KMS-11 (cell line): Measurements from ENCODE around the gene SEBOX.

Experiments used
- H2AFZ ChIP-seq: fragments of 200-600 bp; sonication (generic); 2 replicates; pipeline ENCODE4 v1.6.1; 2016; ENCODE audit warnings: antibody characterized with exemption, mixed run types, low read depth
- H3K27ac ChIP-seq: fragments of 200-600 bp; sonication (generic); 2 replicates; pipeline ENCODE4 v1.6.1; 2016; ENCODE audit warnings: mild to moderate bottlenecking, mixed run types
- H3K27me3 ChIP-seq: fragments of 200-600 bp; sonication (generic); 2 replicates; pipeline ENCODE4 v1.6.1; 2017; ENCODE audit warnings: mild to moderate bottlenecking, low read depth, mixed run types, moderate library complexity; ENCODE audit not compliant: insufficient read depth
- H3K36me3 ChIP-seq: fragments of 200-600 bp; sonication (generic); 2 replicates; pipeline ENCODE4 v1.6.1; 2017; ENCODE audit warnings: mild to moderate bottlenecking, mixed run types; ENCODE audit not compliant: insufficient read depth
- H3K4me1 ChIP-seq: fragments of 200-600 bp; sonication (generic); 2 replicates; pipeline ENCODE4 v1.6.1; 2016; ENCODE audit warnings: mild to moderate bottlenecking, low read depth, mixed run types; ENCODE audit not compliant: poor library complexity, severe bottlenecking
- H3K4me2 ChIP-seq: fragments of 200-600 bp; sonication (generic); 2 replicates; pipeline ENCODE4 v1.7.0; 2016; ENCODE audit warnings: mild to moderate bottlenecking, mixed run types
- H3K4me3 ChIP-seq: fragments of 200-600 bp; sonication (generic); IDR thresholded peaks from 2 replicates; pipeline ENCODE4 v1.6.1; 2017; ENCODE audit warnings: low read depth, low read length, mixed read lengths; ENCODE audit not compliant: insufficient read depth
- H3K79me2 ChIP-seq: fragments of 200-600 bp; sonication (generic); 2 replicates; pipeline ENCODE4 v1.6.1; 2016; ENCODE audit warnings: low read depth, mixed run types; ENCODE audit not compliant: insufficient read depth
- H3K9ac ChIP-seq: fragments of 200-600 bp; sonication (generic); 2 replicates; pipeline ENCODE4 v1.6.1; 2016; ENCODE audit warnings: mild to moderate bottlenecking, mixed run types
- H4K20me1 ChIP-seq: fragments of 200-600 bp; sonication (generic); 2 replicates; pipeline ENCODE4 v1.6.1; 2016; ENCODE audit warnings: mild to moderate bottlenecking, mixed run types; ENCODE audit not compliant: insufficient read depth
- CTCF ChIP-seq: fragments of 200-600 bp; sonication (generic); conservative IDR thresholded peaks from 2 replicates; pipeline ENCODE4 v1.6.1; 2017; ENCODE audit warnings: low read depth, mild to moderate bottlenecking, antibody characterized with exemption, low read length, moderate library complexity, mixed read lengths

Gene SEBOX

GRCh38 chr17:28344011-28344410 lies 21.0 kb downstream of the SEBOX start:
- Histone ChIP-seq H3K4me2 (no peak overlapping the region), H3K27ac (no peak overlapping the region), H3K36me3 (peaks cover 4% of the 10 kb centered on the region; the same call in 1 of the 2 replicates)

GRCh38 chr17:28343491-28343932 lies 21.5 kb downstream of the SEBOX start:
- H4K20me1 ChIP-seq = no peaks in the 10 kb centered on the region
- no peak overlapping the region for H2AFZ ChIP-seq
- no peak overlapping the region for H3K4me3 ChIP-seq
- H3K9ac ChIP-seq = no peak overlapping the region
- no peaks in the 10 kb centered on the region for H3K79me2 ChIP-seq
- H3K36me3 ChIP-seq = peaks cover 3% of the 10 kb centered on the region; the same call in 1 of the 2 replicates
- H3K4me1 ChIP-seq = no peaks in the 10 kb centered on the region
- no peaks in the 10 kb centered on the region for H3K27me3 ChIP-seq
- H3K27ac ChIP-seq = no peak overlapping the region
- no peak for TF ChIP-seq CTCF
- H3K4me2 ChIP-seq = no peak overlapping the region

More at GRCh38 chr17:28344011-28344410, 21.0 kb downstream of the SEBOX start:
- no peaks in the 10 kb centered on the region for H3K27me3 ChIP-seq
- no peak overlapping the region for H3K4me3 ChIP-seq
- H4K20me1 ChIP-seq = no peaks in the 10 kb centered on the region
- TF ChIP-seq CTCF = no peak
- H3K9ac ChIP-seq = no peak overlapping the region
- no peak overlapping the region for H2AFZ ChIP-seq
- H3K4me1 ChIP-seq = no peaks in the 10 kb centered on the region
- H3K79me2 ChIP-seq = no peaks in the 10 kb centered on the region

- H2AFZ ChIP-seq = no peak overlapping the region
- TF ChIP-seq CTCF = no peak
- H3K36me3 ChIP-seq = no peaks in the 10 kb centered on the region; the same call in 1 of the 2 replicates
- no peak overlapping the region for H3K9ac ChIP-seq
- H3K27ac ChIP-seq = no peak overlapping the region
- no peaks in the 10 kb centered on the region for H3K27me3 ChIP-seq
- H3K4me1 ChIP-seq = no peaks in the 10 kb centered on the region
- no peaks in the 10 kb centered on the region for H3K79me2 ChIP-seq
- no peak overlapping the region for H3K4me2 ChIP-seq
- no peak overlapping the region for H3K4me3 ChIP-seq
- no peaks in the 10 kb centered on the region for H4K20me1 ChIP-seq
Measured at GRCh38 chr17:28342313-28342712, 22.7 kb downstream of the SEBOX start.

- H3K4me1 ChIP-seq = peaks cover 5% of the 10 kb centered on the region
- H3K27me3 ChIP-seq = no peaks in the 10 kb centered on the region
- H3K27ac ChIP-seq = no peak overlapping the region
- H3K79me2 ChIP-seq = no peaks in the 10 kb centered on the region
- TF ChIP-seq CTCF = no peak
- no peak overlapping the region for H3K4me2 ChIP-seq
- H3K36me3 ChIP-seq = no peaks in the 10 kb centered on the region
- H3K4me3 ChIP-seq = no peak overlapping the region
- H3K9ac ChIP-seq = no peak overlapping the region
- H2AFZ ChIP-seq = no peak overlapping the region
- H4K20me1 ChIP-seq = no peaks in the 10 kb centered on the region
Measured at GRCh38 chr17:28341516-28341915, 23.5 kb downstream of the SEBOX start.

GRCh38 chr17:28340374-28340773 lies 24.6 kb downstream of the SEBOX start:
- no peak overlapping the region for H3K27ac ChIP-seq
- H4K20me1 ChIP-seq = no peaks in the 10 kb centered on the region
- H3K79me2 ChIP-seq = no peaks in the 10 kb centered on the region; the same call in 1 of the 2 replicates
- no peaks in the 10 kb centered on the region for H3K27me3 ChIP-seq
- no peak overlapping the region for H3K4me3 ChIP-seq
- H3K36me3 ChIP-seq = no peaks in the 10 kb centered on the region
- H3K4me2 ChIP-seq = no peak overlapping the region
- H3K9ac ChIP-seq = no peak overlapping the region
- H2AFZ ChIP-seq = no peak overlapping the region
- H3K4me1 ChIP-seq = peaks cover 8% of the 10 kb centered on the region
- no peak for TF ChIP-seq CTCF
